K562 (cell line): ENCODE measurements around the gene DTNBP1. TPM values are rescaled to one million over a fixed set of nuclear protein-coding genes. Genes with fewer than 3 reads are reported as not detected.

ENCODE experiments used
- CHCHD3 ChIP-seq: fragments of 250-450 bp; sonication (Bioruptor Pico); IDR thresholded peaks from 2 replicates; pipeline ENCODE4 v2.1.2; 2022; ENCODE audit warnings: mild to moderate bottlenecking
- DPF2 ChIP-seq: fragments of 450-650 bp; IDR thresholded peaks from 2 replicates; pipeline ENCODE4 v1.6.1; 2016
- HNRNPH1 ChIP-seq: fragments of 200-400 bp; formaldehyde crosslinking; optimal IDR thresholded peaks from 2 replicates; pipeline ENCODE3; 2017; ENCODE audit warnings: low read depth, mild to moderate bottlenecking, low read length, moderate library complexity
- MCM2 ChIP-seq: fragments of 450-650 bp; IDR thresholded peaks from 2 replicates; pipeline ENCODE4 v1.6.1; 2017; ENCODE audit warnings: low read depth, mild to moderate bottlenecking
- MEIS2 ChIP-seq: fragments of 450-650 bp; IDR thresholded peaks from 2 replicates; pipeline ENCODE4 v1.6.1; 2014; ENCODE audit warnings: mild to moderate bottlenecking; ENCODE audit not compliant: partially characterized antibody
- MYBL2 ChIP-seq, 2 experiments: fragments of 450-650 bp in 1 of 2; sonication (generic) in 1 of 2; formaldehyde crosslinking in 1 of 2; IDR thresholded peaks; 2 replicates each; pipeline versions ENCODE4 v1.6.1 to v1.8.1; 2017 to 2022; ENCODE audit warnings: borderline replicate concordance in 1 of 2, inconsistent platforms in 1 of 2, low read depth in 1 of 2, mild to moderate bottlenecking in 1 of 2, missing genetic modification reagents in 1 of 2, moderate library complexity in 1 of 2
- PTRF ChIP-seq: fragments of 450-650 bp; IDR thresholded peaks from 2 replicates; pipeline ENCODE4 v1.6.1; 2016; ENCODE audit warnings: mild to moderate bottlenecking, missing genetic modification characterization, missing compliant biosample characterization
- RAD21 ChIP-seq, 2 experiments: fragments of 250-450 bp in 1 of 2; fragments of 450-650 bp in 1 of 2; sonication (Bioruptor Pico) in 1 of 2; formaldehyde crosslinking in 1 of 2; IDR thresholded peaks in 1 of 2; conservative IDR thresholded peaks in 1 of 2; 2 replicates each; pipeline versions ENCODE4 v1.4.0 to v1.8.0; 2020 to 2022; ENCODE audit warnings: mild to moderate bottlenecking in 2 of 2, moderate library complexity in 1 of 2
- SAFB2 ChIP-seq: fragments of 200-400 bp; formaldehyde crosslinking; IDR thresholded peaks from 2 replicates; pipeline ENCODE4 v1.6.1; 2018; ENCODE audit warnings: borderline replicate concordance, low read length, low read depth, moderate library complexity; ENCODE audit not compliant: severe bottlenecking
- SMARCE1 ChIP-seq: fragments of 450-650 bp; IDR thresholded peaks from 2 replicates; pipeline ENCODE4 v1.7.1; 2016; ENCODE audit warnings: mild to moderate bottlenecking
- ZBTB7A ChIP-seq: IDR thresholded peaks from 2 replicates; pipeline ENCODE4 v1.6.1; 2011; ENCODE audit warnings: low read depth, mild to moderate bottlenecking, low read length, moderate library complexity, borderline replicate concordance; ENCODE audit not compliant: control insufficient read depth
- ZNF165 ChIP-seq: fragments of 250-450 bp; sonication (Bioruptor Pico); IDR thresholded peaks from 2 replicates; pipeline ENCODE4 v1.4.0; 2020; ENCODE audit warnings: borderline replicate concordance
- ZNF184 ChIP-seq: sonication (generic); formaldehyde crosslinking; IDR thresholded peaks from 2 replicates; pipeline ENCODE4 v1.5.0; 2020; ENCODE audit warnings: missing genetic modification reagents
- ZNF77 ChIP-seq: fragments of 250-450 bp; sonication (Bioruptor Pico); IDR thresholded peaks from 2 replicates; pipeline ENCODE4 v1.5.0; 2020
- polyA plus RNA-seq, 8 experiments: library from polyadenylated mRNA; depleted of rRNA in 4 of 8; stranded (reverse) in 5 of 8; unstranded in 3 of 8; fragments of >200 nt; fragmentation: Nextera tagmentation in 2 of 8; fragmentation: Illumina TruSeq in 1 of 8; extraction: Ambion mirVana in 2 of 8; extraction: Trizol in 1 of 8; gene quantifications; 2 replicates each; pipeline versions ENCODE4 v1.2.1 to v1.2.3, GENCODE V29; 2011 to 2014; ENCODE audit warnings: inconsistent platforms in 1 of 8, missing spikeins in 1 of 8
- total RNA-seq, 7 experiments: library from RNA; depleted of rRNA in 6 of 7; stranded (reverse); fragments of >200 nt in 6 of 7; fragmentation: Illumina TruSeq in 2 of 7; extraction: Trizol in 2 of 7; gene quantifications; 2 replicates each; pipeline versions ENCODE4 v1.2.1 to v1.2.3, GENCODE V29; 2011 to 2021; ENCODE audit warnings: low replicate concordance in 1 of 7
- TF ChIP-seq, protein P1 (sequence below): fragments of 450-650 bp; IDR thresholded peaks from 2 replicates; pipeline ENCODE4 v1.6.1; 2016; ENCODE audit warnings: low read depth
- TF ChIP-seq, protein P2 (sequence below): fragments of 250-450 bp; sonication (Bioruptor Pico); IDR thresholded peaks from 2 replicates; pipeline ENCODE4 v1.4.0; 2020; ENCODE audit warnings: mild to moderate bottlenecking, moderate library complexity, borderline replicate concordance

DTNBP1 gene
- total and polyA plus RNA-seq, 9 of the 15 experiments (the other 6 are each of a cell fraction or from before 2014, with no cell fraction given): 16.7 to 54.5 (median 21.4) TPM

DNA sequence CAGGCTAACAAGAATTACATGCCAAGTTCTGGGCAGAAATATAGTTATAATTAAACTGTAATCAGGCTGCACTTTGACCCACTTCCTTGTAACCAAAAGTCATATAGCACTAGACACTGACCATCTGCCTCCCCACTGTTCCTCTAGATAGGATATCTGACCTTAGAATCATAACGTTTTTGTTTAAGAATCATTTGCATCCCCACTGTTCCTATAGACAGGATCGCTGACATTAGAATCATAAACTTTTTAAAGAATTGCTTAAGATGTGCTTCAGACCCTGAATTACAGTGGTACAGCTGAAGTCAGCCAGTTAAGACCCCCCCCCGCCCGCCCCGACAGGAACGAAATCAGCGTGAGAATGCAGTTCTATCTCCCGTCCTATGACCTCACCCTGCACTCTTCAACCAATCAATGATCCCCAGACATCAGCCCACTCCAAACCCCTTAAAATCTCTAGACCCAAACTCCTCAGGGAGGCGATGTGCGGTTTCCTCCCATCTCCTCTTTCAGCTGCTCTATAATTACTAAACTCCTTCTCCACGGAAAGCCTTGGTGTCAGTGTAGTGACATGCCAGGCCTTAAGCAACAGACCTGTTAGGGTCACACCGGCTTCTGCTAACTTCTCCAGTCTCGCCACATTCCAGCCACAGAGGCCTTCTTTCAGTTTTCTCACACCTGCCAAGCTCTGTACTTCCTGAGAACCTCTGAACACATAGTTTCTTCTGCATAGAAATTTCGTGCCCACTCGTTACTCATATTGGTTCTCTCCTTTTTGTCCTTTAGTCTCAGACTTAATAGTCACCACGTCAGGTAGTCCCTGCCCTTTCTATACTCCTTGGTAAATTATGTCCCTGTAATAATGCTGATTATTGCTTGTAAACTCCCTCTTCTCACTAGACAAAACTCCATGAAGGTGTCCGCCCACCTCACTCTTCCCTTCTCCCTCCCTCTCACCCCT, 93.5 kb downstream of the DTNBP1 start (continued):
- TF ChIP-seq, protein P1, sequence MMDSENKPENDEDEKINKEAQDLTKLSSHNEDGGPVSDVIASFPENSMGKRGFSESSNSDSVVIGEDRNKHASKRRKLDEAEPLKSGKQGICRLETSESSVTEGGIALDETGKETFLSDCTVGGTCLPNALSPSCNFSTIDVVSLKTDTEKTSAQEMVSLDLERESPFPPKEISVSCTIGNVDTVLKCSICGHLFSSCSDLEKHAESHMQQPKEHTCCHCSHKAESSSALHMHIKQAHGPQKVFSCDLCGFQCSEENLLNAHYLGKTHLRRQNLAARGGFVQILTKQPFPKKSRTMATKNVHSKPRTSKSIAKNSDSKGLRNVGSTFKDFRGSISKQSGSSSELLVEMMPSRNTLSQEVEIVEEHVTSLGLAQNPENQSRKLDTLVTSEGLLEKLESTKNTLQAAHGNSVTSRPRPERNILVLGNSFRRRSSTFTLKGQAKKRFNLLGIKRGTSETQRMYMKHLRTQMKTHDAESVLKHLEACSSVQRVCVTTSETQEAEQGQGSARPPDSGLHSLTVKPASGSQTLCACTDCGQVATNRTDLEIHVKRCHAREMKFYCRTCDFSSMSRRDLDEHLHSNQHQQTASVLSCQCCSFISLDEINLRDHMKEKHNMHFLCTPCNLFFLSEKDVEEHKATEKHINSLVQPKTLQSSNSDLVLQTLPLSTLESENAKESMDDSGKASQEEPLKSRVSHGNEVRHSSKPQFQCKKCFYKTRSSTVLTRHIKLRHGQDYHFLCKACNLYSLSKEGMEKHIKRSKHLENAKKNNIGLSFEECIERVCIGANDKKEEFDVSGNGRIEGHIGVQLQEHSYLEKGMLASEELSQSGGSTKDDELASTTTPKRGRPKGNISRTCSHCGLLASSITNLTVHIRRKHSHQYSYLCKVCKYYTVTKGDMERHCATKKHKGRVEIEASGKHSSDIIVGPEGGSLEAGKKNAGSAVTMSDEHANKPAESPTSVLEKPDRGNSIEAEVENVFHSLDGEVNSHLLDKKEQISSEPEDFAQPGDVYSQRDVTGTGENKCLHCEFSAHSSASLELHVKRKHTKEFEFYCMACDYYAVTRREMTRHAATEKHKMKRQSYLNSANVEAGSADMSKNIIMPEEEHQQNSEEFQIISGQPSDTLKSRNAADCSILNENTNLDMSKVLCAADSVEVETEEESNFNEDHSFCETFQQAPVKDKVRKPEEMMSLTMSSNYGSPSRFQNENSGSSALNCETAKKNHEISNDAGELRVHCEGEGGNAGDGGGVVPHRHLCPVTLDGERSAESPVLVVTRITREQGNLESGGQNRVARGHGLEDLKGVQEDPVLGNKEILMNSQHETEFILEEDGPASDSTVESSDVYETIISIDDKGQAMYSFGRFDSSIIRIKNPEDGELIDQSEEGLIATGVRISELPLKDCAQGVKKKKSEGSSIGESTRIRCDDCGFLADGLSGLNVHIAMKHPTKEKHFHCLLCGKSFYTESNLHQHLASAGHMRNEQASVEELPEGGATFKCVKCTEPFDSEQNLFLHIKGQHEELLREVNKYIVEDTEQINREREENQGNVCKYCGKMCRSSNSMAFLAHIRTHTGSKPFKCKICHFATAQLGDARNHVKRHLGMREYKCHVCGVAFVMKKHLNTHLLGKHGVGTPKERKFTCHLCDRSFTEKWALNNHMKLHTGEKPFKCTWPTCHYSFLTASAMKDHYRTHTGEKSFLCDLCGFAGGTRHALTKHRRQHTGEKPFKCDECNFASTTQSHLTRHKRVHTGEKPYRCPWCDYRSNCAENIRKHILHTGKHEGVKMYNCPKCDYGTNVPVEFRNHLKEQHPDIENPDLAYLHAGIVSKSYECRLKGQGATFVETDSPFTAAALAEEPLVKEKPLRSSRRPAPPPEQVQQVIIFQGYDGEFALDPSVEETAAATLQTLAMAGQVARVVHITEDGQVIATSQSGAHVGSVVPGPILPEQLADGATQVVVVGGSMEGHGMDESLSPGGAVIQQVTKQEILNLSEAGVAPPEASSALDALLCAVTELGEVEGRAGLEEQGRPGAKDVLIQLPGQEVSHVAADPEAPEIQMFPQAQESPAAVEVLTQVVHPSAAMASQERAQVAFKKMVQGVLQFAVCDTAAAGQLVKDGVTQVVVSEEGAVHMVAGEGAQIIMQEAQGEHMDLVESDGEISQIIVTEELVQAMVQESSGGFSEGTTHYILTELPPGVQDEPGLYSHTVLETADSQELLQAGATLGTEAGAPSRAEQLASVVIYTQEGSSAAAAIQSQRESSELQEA: no peak
- no peak for TF ChIP-seq HNRNPH1
- TF ChIP-seq MYBL2 (IDR thresholded peaks at IDR 0.05; ENCODE audit: low read depth): no peak
- TF ChIP-seq MYBL2 (CRISPR knock-in tag; IDR thresholded peaks at IDR 0.05; ENCODE audit: borderline replicate concordance): no peak
- TF ChIP-seq ZNF165 (CRISPR knock-in tag): no peak
- TF ChIP-seq MEIS2: no peak
- TF ChIP-seq ZBTB7A: peak; percentile 54; the same call in 1 of the 2 replicates
- no peak for TF ChIP-seq PTRF (tag)
- no peak for TF ChIP-seq ZNF77
- peak; percentile 72 for TF ChIP-seq DPF2
- TF ChIP-seq SAFB2: no peak
- peak; percentile 55; the same call in 1 of the 2 replicates for TF ChIP-seq SMARCE1
- TF ChIP-seq CHCHD3 (CRISPR knock-in tag): no peak
- TF ChIP-seq, protein P2, sequence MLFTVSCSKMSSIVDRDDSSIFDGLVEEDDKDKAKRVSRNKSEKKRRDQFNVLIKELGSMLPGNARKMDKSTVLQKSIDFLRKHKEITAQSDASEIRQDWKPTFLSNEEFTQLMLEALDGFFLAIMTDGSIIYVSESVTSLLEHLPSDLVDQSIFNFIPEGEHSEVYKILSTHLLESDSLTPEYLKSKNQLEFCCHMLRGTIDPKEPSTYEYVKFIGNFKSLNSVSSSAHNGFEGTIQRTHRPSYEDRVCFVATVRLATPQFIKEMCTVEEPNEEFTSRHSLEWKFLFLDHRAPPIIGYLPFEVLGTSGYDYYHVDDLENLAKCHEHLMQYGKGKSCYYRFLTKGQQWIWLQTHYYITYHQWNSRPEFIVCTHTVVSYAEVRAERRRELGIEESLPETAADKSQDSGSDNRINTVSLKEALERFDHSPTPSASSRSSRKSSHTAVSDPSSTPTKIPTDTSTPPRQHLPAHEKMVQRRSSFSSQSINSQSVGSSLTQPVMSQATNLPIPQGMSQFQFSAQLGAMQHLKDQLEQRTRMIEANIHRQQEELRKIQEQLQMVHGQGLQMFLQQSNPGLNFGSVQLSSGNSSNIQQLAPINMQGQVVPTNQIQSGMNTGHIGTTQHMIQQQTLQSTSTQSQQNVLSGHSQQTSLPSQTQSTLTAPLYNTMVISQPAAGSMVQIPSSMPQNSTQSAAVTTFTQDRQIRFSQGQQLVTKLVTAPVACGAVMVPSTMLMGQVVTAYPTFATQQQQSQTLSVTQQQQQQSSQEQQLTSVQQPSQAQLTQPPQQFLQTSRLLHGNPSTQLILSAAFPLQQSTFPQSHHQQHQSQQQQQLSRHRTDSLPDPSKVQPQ (CRISPR knock-in tag): no peak
- no peak for TF ChIP-seq MCM2
- TF ChIP-seq RAD21 (CRISPR knock-in tag; conservative IDR thresholded peaks at IDR 0.05 in 1 of 2, IDR thresholded peaks at IDR 0.05 in 1 of 2): peak in 1 of 2 experiments; percentile 48; a peak in 2 of 4 replicates
- TF ChIP-seq ZNF184 (CRISPR knock-in tag): no peak
